ENCODE measurements around the gene ANO1. TPM values are rescaled to one million over a fixed set of nuclear protein-coding genes. Genes with fewer than 3 reads are reported as not detected.

ANO1 gene
- total and polyA plus RNA-seq, 2 of the 8 experiments (the other 6 are each of a cell fraction or from before 2014, with no cell fraction given) = 4.7 to 5.0 TPM

DNA sequence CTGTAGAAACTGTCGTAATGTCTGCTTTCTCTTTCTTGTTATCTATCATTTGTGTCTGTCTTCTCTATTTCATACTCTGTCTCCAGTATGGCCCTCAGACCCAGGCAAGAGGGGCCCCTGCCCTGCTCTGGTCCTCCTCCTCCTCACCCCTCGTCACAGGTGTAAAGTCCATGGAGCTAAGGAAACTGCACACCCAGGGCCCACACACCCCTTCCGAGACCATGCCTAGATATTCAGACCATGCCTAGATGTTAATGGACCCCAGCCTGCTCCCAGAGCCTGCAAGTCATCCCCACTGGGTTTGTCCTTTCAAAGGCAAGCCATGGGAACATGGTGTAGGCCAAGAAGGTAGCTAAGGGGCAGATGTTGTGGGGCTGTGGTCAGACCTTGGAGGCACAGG is 24.1 kb upstream of the ANO1 start:
- Histone ChIP-seq H3K9me3 (ENCODE audit: insufficient read depth in 2 of 2, low read depth in 1 of 2, low read length in 1 of 2) (no peaks in the 10 kb centered on the region), H3K4me2 (ENCODE audit: insufficient read depth in 1 of 2, low read depth in 2 of 2, low read length in 2 of 2) (no peak overlapping the region), H3K9ac (replicated peaks in 1 of 4; ENCODE audit: extremely low read depth in 1 of 4, low read depth in 3 of 4, low read length in 3 of 4) (no peak overlapping the region), H3K27me3 (replicated peaks in 1 of 4; ENCODE audit: control insufficient read depth in 3 of 4, extremely low read depth in 1 of 4, insufficient read depth in 3 of 4, low read length in 3 of 4) (no peaks in the 10 kb centered on the region), H3K23ac (ENCODE audit: insufficient read length) (no peak overlapping the region), H3K4me1 (replicated peaks in 1 of 4; ENCODE audit: control insufficient read depth in 3 of 4, insufficient read depth in 4 of 4, low read length in 3 of 4) (no peaks in the 10 kb centered on the region), H4K5ac (ENCODE audit: insufficient read length, low read depth, low read length) (no peak overlapping the region), H2AFZ (ENCODE audit: low read length) (no peak overlapping the region), H3K27ac (ENCODE audit: low read depth, low read length) (no peak overlapping the region), H2BK5ac (ENCODE audit: low read depth, low read length) (no peak overlapping the region), H3K23me2 (ENCODE audit: low read depth, low read length) (no peaks in the 10 kb centered on the region), H4K91ac (replicated peaks; ENCODE audit: insufficient read length, low read length) (no peak overlapping the region), H3K56ac (replicated peaks; ENCODE audit: insufficient read length, low read depth, low read length) (no peak overlapping the region), H3K36me3 (ENCODE audit: control insufficient read depth in 2 of 4, insufficient read depth in 4 of 4, low read length in 3 of 4) (no peaks in the 10 kb centered on the region), H2AK5ac (ENCODE audit: low read depth, low read length) (no peak overlapping the region), H2BK12ac (ENCODE audit: low read depth, low read length) (0 out of 2 replicates have a peak overlapping the region, but pooled peaks have one; percentile 27), H3K79me1 (ENCODE audit: low read depth, low read length) (no peaks in the 10 kb centered on the region), H3K14ac (ENCODE audit: insufficient read length) (no peak overlapping the region), H2BK15ac (ENCODE audit: low read length) (no peak overlapping the region), H3K18ac (ENCODE audit: extremely low read depth, low read length) (no peak overlapping the region), H3K4ac (replicated peaks; ENCODE audit: insufficient read length, low read depth, low read length) (no peak overlapping the region), H3K4me3 (ENCODE audit: extremely low read depth in 1 of 4, insufficient read depth in 2 of 4, low read depth in 3 of 4, low read length in 4 of 4) (no peak overlapping the region), H4K20me1 (replicated peaks in 1 of 2; ENCODE audit: control insufficient read depth in 1 of 2, insufficient read depth in 2 of 2, low read length in 2 of 2) (no peaks in the 10 kb centered on the region), H3K79me2 (ENCODE audit: control insufficient read depth in 1 of 2, insufficient read depth in 2 of 2, low read length in 2 of 2) (no peaks in the 10 kb centered on the region), H2BK120ac (replicated peaks; ENCODE audit: low read depth, low read length) (no peak overlapping the region), H2BK20ac (ENCODE audit: low read length) (no peak overlapping the region), H4K8ac (ENCODE audit: extremely low read depth, insufficient read depth, low read length) (no peak overlapping the region)
- DNase-seq (ENCODE audit: low read depth in 1 of 2, low spot score in 2 of 2) (peak in 1 of 2 experiments; percentile 27), FAIRE-seq (no peak)
- TF ChIP-seq PHF8 (conservative IDR thresholded peaks at IDR 0.05; ENCODE audit: low read depth, low read length) (no peak), EGR1 (IDR thresholded peaks at IDR 0.05; ENCODE audit: borderline replicate concordance, low read depth, low read length) (no peak)
- CTCF ChIA-PET (ENCODE audit: partially characterized antibody) = interaction anchor here (1.0 to 1.5 kb wide), 4 partner anchors 9 to 100 kb away, joined by 3 to 5 read pairs (median 3); no protein-coding TSS in a partner anchor
- POLR2A ChIA-PET (ENCODE audit: partially characterized antibody) = no interaction called here
- 85% methylated on average over 3 of the region's 3 CpGs; no CpG with 5 or more reads in 1 of the 2 experiments for WGBS, 2 experiments (ENCODE audit: extremely low coverage in 1 of 2, insufficient coverage in 1 of 2, insufficient read length in 1 of 2, insufficient replicate concordance in 2 of 2, low coverage in 1 of 2, low lambda C conversion rate in 2 of 2, missing lambda C conversion rate in 1 of 2)
